Loucy (cell line): ENCODE results near the gene RAD21L1.
"Not testable (repeated sequence)": the region's sequence is repeated elsewhere in the genome, so short reads cannot be mapped to it uniquely, and the experiment has no call there.

ENCODE experiments used
- H2AFZ ChIP-seq: fragments of 200-600 bp; sonication (generic); 2 replicates; pipeline ENCODE4 v1.6.0; 2016; ENCODE audit warnings: antibody characterized with exemption, mild to moderate bottlenecking, low read length, moderate library complexity
- H3F3A ChIP-seq: fragments of 200-600 bp; 2 replicates; pipeline ENCODE4 v1.6.0; 2016; ENCODE audit warnings: antibody characterized with exemption, low read depth, mild to moderate bottlenecking
- H3K27me3 ChIP-seq: fragments of 200-600 bp; sonication (generic); 2 replicates; pipeline ENCODE4 v1.6.1; 2014; ENCODE audit warnings: low read length, mild to moderate bottlenecking; ENCODE audit not compliant: insufficient read depth, poor library complexity, severe bottlenecking
- H3K36me3 ChIP-seq: fragments of 200-600 bp; sonication (generic); 2 replicates; pipeline ENCODE4 v1.6.1; 2016; ENCODE audit warnings: low read length; ENCODE audit not compliant: insufficient read depth
- H3K4me1 ChIP-seq: fragments of 200-600 bp; sonication (generic); 2 replicates; pipeline ENCODE4 v1.5.1; 2014; ENCODE audit warnings: low read length, mild to moderate bottlenecking; ENCODE audit not compliant: insufficient read depth, poor library complexity, severe bottlenecking
- H3K4me2 ChIP-seq: fragments of 200-600 bp; sonication (generic); 2 replicates; pipeline ENCODE4 v1.6.0; 2014; ENCODE audit warnings: antibody characterized with exemption, low read length, low read depth, mild to moderate bottlenecking; ENCODE audit not compliant: poor library complexity, severe bottlenecking
- H3K4me3 ChIP-seq: fragments of 200-600 bp; sonication (generic); 2 replicates; pipeline ENCODE4 v1.5.1; 2014; ENCODE audit warnings: low read length, mild to moderate bottlenecking, mixed read lengths; ENCODE audit not compliant: poor library complexity, severe bottlenecking
- H3K79me2 ChIP-seq: fragments of 200-600 bp; sonication (generic); 2 replicates; pipeline ENCODE4 v1.6.1; 2014; ENCODE audit warnings: low read length; ENCODE audit not compliant: insufficient read depth
- H3K9ac ChIP-seq: fragments of 200-600 bp; sonication (generic); 2 replicates; pipeline ENCODE4 v1.6.0; 2014; ENCODE audit warnings: mild to moderate bottlenecking, low read depth, low read length, moderate library complexity; ENCODE audit not compliant: poor library complexity, severe bottlenecking
- H3K9me2 ChIP-seq: fragments of 200-600 bp; sonication (generic); replicated peaks from 2 replicates; pipeline ENCODE4 v1.6.1; 2016; ENCODE audit warnings: low read depth, low read length, mixed read lengths
- H3K9me3 ChIP-seq: fragments of 200-600 bp; sonication (generic); 2 replicates; pipeline ENCODE4 v1.6.1; 2014; ENCODE audit warnings: mild to moderate bottlenecking, antibody characterized with exemption, low read length, low read depth; ENCODE audit not compliant: insufficient read depth
- H4K20me1 ChIP-seq: fragments of 200-600 bp; sonication (generic); 2 replicates; pipeline ENCODE4 v1.6.0; 2014; ENCODE audit warnings: antibody characterized with exemption, low read length, mild to moderate bottlenecking; ENCODE audit not compliant: insufficient read depth, poor library complexity, severe bottlenecking
- EZH2phosphoT487 ChIP-seq: fragments of 200-600 bp; IDR thresholded peaks from 2 replicates; pipeline ENCODE4 v1.6.1; 2018; ENCODE audit warnings: antibody characterized with exemption, mild to moderate bottlenecking, moderate library complexity, borderline replicate concordance
- TF ChIP-seq, protein P1 (sequence below): fragments of 200-600 bp; sonication (generic); conservative IDR thresholded peaks from 2 replicates; pipeline ENCODE4 v1.5.1; 2014; ENCODE audit warnings: mild to moderate bottlenecking, antibody characterized with exemption, low read length

Gene RAD21L1

DNA sequence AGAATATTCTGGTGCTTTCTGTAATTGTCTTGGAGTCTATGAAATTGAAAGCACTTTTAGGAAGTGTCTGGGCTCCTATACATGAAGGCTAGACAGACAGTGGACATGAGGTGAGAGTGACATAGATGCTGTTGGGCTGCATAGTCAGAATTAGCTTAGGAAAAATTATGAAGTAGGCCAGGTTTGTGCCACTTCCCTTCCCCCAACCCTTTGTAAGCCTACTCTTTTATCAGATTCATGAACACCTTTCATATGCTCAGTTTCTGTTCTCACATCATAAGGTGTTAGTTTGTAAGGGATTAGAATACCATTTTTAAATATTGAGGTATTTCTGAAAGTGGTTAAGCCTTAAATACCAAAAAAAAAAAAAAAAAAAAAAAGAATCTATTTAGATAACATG lies 21.8 kb downstream of the RAD21L1 start:
- Histone ChIP-seq H3K27me3 (no peaks in the 10 kb centered on the region), H3K9ac (no peak overlapping the region), H3K79me2 (no peaks in the 10 kb centered on the region), H3K4me3 (no peak overlapping the region), H3K4me1 (no peaks in the 10 kb centered on the region), H3K9me3 (no peaks in the 10 kb centered on the region), H3K36me3 (no peaks in the 10 kb centered on the region), H3K9me2 (no peaks in the 10 kb centered on the region), H3F3A (no peaks in the 10 kb centered on the region), H4K20me1 (no peaks in the 10 kb centered on the region), H2AFZ (no peak overlapping the region), H3K4me2 (no peak overlapping the region)
- TF ChIP-seq, protein P1, sequence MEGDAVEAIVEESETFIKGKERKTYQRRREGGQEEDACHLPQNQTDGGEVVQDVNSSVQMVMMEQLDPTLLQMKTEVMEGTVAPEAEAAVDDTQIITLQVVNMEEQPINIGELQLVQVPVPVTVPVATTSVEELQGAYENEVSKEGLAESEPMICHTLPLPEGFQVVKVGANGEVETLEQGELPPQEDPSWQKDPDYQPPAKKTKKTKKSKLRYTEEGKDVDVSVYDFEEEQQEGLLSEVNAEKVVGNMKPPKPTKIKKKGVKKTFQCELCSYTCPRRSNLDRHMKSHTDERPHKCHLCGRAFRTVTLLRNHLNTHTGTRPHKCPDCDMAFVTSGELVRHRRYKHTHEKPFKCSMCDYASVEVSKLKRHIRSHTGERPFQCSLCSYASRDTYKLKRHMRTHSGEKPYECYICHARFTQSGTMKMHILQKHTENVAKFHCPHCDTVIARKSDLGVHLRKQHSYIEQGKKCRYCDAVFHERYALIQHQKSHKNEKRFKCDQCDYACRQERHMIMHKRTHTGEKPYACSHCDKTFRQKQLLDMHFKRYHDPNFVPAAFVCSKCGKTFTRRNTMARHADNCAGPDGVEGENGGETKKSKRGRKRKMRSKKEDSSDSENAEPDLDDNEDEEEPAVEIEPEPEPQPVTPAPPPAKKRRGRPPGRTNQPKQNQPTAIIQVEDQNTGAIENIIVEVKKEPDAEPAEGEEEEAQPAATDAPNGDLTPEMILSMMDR = no peak
- no peak for TF ChIP-seq EZH2phosphoT487

DNA sequence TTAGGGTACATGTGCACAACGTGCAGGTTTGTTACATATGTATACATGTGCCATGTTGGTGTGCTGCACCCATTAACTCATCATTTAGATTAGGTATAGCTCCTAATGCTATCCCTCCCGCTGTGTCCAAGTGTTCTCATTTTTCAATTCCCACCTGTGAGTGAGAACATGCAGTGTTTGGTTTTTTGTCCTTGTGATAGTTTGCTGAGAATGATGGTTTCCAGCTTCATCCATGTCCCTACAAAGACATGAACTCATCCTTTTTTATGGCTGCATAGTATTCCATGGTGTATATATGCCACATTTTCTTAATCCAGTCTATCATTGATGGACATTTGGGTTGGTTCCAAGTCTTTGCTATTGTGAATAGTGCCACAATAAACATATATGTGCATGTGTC lies 24.4 kb downstream of the RAD21L1 start:
- not testable (repeated sequence) for H3K9ac ChIP-seq, H2AFZ ChIP-seq, H3K79me2 ChIP-seq, H4K20me1 ChIP-seq, H3K9me2 ChIP-seq, H3K4me3 ChIP-seq, H3K36me3 ChIP-seq, H3F3A ChIP-seq, H3K9me3 ChIP-seq, H3K4me1 ChIP-seq, H3K4me2 ChIP-seq, H3K27me3 ChIP-seq

DNA sequence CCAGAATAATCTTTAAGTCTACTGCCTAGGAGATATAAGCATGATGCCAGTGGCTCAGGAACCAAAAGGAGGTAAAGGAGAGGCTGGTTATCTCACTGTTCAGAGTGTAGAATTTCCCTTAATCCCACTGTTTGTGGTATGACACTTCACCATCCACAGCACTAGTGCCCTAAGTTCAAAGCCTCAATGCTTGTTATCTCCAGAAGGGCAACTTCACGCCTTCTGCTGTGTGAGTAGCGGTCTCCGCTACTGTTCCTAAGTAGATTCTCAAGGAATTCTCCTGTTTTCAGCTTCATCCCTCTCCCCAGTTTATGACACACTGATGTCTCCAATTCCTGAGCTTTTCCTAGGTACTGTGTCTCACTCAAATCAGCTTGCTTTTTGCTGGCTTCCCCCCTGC lies 26.6 kb downstream of the RAD21L1 start:
- Histone ChIP-seq H3K4me3 (no peak overlapping the region), H3K9me3 (no peaks in the 10 kb centered on the region), H3K36me3 (no peaks in the 10 kb centered on the region), H3K27me3 (peaks cover 2% of the 10 kb centered on the region), H3K9me2 (no peaks in the 10 kb centered on the region), H2AFZ (no peak overlapping the region), H3F3A (no peaks in the 10 kb centered on the region), H3K9ac (no peak overlapping the region), H3K79me2 (no peaks in the 10 kb centered on the region), H3K4me1 (no peaks in the 10 kb centered on the region), H4K20me1 (no peaks in the 10 kb centered on the region), H3K4me2 (no peak overlapping the region)
- TF ChIP-seq, protein P1 = no peak
- TF ChIP-seq EZH2phosphoT487 = no peak

DNA sequence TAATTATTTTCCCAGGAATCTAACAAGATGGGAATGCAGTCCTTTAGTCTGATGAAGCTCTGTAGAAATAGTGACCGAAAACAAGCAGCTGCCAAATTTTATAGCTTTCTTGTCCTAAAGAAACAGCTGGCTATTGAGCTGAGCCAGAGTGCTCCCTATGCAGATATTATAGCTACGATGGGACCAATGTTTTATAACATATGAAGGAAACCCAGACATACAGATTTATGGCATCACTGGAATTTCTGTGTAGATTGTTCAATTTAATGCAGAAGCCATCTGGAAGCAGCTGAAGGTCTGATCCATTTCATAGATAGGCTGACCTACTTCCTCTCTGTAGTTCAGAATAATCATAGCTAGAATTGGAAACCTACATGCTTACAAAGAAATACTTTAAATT lies 28.4 kb downstream of the RAD21L1 start:
- H2AFZ ChIP-seq = no peak overlapping the region
- no peaks in the 10 kb centered on the region for H4K20me1 ChIP-seq
- H3K9ac ChIP-seq = no peak overlapping the region
- no peak overlapping the region for H3K4me3 ChIP-seq
- H3F3A ChIP-seq = no peaks in the 10 kb centered on the region
- H3K4me2 ChIP-seq = no peak overlapping the region
- H3K36me3 ChIP-seq = no peaks in the 10 kb centered on the region
- no peaks in the 10 kb centered on the region for H3K9me2 ChIP-seq
- H3K9me3 ChIP-seq = no peaks in the 10 kb centered on the region
- TF ChIP-seq, protein P1 = no peak
- no peak for TF ChIP-seq EZH2phosphoT487
- no peaks in the 10 kb centered on the region for H3K4me1 ChIP-seq
- H3K79me2 ChIP-seq = no peaks in the 10 kb centered on the region
- peaks cover 6% of the 10 kb centered on the region for H3K27me3 ChIP-seq
